ENCODE measurements around the gene RBM24.
"Not testable (repeated sequence)": the region's sequence is repeated elsewhere in the genome, so short reads cannot be mapped to it uniquely, and the experiment has no call there.

RBM24 gene

DNA sequence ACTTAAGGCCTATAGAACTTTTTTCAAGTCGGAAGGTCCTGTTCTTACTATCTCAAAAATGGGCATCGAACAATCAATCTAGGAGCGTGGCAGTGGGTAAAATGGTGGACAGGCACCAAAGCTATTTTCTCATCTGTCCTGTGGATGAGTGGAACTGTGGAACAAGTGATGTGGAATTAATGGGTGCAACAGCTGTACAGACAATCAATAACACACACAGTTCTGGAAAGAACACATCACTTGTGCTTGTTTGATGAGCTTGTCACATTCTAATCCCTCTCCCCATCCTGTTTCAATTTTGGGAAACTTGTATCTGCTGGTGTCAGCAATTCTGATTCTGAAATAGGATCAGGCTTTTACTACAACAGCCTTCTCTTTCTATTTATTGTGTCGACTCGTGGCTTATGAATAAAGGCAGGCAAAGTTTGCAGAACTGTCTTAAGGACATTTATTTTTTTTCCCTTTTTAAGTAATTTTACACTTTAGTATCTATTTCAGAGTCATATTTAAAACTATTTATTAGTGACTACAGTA, 11.5 kb downstream of the RBM24 start:
- no peak for DNase-seq

DNA sequence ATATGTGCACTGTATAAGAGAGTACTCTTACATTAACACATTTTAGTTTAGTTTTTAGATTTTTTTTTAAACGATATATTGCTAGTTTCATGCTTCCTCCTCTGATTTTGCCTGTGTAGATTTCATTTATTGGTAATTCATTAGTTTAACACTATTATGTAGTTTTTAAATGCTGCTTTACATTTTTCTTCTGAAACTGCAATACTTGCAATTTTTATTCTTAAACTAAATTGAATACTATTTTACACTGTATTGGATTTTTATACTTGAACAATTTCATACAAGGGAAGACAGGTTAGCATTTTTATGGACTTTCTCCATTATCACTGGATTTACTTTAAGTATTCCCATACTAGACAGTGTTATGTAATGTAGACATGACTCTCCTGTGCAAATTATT, 12.2 kb downstream of the RBM24 start:
- DNase-seq, result no peak

DNA sequence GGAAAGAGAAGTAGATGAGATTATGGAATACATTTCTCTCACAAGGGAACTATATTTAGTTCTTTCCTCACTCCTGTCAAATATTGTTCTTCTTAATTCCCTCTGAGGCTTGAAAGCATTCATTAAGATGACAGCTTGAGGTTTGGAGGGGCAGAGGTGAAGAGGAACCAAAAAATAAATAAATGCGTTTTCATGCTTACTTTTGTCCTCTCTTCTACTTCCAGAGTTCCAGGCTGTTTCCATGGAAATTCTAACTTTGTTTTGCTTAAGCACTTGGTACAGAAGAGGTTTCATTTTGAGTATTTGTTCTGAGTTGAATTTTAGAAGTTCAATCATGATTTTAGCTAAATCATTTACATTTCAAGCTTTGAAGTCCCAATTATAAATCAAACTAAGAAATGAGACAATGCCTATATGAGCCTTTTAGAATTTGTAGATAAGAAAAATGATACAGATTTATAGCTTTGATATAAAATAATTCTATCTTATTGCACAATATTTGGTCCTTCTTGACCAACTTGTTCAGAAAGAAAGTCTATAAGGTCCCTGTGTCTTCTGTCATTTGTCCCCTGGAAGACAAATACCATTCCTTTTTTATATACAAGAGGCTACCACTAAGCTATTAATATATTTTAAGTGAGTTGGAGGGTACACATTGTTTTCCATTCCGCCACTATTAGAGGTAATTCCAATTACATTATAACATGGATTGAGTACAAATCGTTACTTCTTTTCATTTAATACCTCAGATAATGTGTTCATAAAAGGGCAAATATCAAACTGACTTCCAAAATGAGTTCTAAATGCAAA, 16.3 kb downstream of the RBM24 start:
- DNase-seq, result no peak

DNA sequence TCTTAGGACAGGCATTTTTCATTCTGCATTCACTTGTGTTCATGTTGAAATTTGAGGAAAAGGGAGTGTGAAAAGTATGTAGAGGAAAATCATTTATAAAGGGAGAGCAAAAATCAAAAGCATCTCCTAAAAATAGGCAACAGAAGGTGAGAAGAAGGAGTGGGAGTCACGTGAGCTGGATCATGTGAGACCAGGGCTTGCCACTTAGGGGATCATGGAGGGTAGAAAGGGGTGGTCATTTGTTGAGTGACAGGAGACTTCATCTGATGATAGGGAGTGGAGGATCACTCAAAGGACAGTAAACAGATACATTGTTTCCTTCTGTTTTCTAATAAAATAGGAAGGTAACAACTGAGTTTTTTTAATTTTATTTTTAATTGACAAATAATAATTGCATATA, 17.1 kb downstream of the RBM24 start:
- DNase-seq, result no peak

DNA sequence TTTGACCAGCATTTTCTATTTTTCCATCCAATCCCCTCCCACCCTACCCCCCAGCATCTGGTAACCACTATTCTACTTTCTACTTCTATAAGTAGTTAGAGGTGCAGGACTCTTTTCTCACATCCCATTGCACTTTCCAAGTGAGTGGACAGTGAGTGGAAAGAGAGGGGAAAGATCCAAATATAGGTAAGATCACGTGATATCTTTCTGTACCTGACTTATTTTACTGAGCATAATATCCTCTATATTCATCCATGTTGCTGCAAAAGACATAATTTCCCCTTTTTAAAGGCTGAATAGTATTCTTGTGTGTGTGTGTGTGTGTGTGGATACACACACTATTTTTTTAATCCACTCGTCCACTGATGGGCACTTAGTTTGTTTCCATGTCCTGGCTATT, 18.1 kb downstream of the RBM24 start:
- no peak for DNase-seq

DNA sequence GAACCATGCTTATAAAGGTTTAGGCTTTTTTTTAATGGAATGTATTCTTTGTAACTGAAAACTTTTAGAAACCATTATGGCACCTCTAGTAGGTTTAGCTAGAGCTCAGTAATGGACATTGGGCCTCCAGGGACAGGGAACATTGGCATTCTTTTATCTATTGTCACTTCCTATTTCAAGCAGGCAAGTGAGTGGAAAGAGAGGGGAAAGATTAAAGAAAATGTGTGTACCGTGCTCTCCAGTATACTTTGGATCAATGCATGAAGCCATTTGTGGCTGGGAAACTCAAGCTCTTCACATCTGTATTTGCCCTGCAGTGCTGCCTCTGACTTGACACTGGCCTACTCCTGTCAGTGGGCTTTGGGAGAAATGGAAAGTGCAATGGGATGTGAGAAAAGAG, 18.6 kb downstream of the RBM24 start:
- no peak for DNase-seq

DNA sequence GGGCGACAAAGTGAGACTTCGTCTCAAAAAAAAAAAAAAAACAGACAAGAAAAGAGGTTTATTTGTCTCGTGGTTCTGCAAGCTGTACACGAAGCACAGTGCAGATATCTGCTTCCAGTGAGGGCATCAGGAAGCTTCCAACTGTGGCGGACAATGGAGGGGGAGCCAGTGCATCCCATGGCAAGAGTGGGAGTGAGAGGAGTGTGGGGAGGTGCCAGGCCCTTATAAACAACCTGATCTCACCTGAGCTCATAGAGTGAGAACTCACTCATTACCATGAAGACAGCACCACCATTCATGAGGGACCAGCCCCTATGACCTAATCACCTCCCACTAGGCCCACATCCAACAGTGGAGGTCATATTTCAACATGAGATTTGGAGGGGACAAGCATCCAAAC, 19.5 kb downstream of the RBM24 start:
- no peak for DNase-seq

DNA sequence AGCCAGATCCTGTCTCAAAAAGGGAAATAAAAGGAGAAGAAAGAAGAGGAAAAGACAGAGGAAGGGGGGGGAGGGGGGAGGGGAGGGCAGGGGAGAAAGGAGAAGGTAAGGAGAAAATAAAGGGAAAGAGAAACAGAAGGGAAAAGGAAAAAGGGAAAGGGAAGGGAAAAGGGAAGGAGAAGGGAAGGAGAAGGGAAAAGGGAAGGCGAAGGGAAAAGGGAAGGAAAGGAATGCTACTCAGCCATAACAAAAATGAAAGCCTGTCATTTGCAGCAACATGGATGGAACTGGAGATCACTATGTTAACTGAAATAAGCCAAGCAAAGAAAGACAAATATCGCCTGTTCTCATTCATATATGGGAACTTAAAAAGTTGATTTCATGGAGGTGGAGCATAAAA, 22.3 kb downstream of the RBM24 start:
- DNase-seq, result no peak

DNA sequence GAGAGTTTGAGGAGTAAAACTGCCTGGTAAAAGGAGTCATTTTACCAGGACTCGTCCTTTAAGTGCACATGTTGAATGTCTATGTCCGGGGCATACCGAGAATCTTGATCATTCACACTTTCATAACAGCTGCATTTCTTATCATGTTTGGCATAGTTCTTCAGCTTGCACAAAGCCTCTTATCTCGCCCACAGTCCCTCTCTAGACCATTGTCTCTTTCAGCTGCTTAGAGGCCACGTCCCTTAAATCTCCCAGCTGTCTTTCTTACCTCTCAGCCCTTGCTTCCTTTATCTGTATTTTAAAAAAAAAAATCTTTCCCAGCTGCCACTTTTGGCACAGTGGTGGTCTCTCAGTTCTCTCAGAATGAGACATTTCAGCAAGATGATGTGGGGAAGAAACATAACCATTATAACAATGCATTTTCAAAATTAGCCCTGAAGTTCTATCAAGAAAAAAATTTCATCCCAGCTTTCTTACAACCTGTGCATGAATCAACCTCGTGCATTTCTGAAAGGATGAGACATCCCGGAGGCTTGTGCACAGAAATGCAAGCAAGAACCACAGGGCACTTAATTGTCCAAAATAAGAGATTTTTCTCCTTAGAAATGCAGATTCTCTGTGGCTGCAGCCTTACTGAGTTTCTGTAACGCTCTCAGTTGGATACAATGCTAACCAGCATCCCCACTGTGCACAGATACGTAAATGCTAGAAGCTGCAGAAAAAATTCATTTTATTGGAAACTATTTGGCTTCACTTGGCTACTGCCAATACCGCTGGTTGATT, 24.2 kb downstream of the RBM24 start:
- DNase-seq, result no peak

DNA sequence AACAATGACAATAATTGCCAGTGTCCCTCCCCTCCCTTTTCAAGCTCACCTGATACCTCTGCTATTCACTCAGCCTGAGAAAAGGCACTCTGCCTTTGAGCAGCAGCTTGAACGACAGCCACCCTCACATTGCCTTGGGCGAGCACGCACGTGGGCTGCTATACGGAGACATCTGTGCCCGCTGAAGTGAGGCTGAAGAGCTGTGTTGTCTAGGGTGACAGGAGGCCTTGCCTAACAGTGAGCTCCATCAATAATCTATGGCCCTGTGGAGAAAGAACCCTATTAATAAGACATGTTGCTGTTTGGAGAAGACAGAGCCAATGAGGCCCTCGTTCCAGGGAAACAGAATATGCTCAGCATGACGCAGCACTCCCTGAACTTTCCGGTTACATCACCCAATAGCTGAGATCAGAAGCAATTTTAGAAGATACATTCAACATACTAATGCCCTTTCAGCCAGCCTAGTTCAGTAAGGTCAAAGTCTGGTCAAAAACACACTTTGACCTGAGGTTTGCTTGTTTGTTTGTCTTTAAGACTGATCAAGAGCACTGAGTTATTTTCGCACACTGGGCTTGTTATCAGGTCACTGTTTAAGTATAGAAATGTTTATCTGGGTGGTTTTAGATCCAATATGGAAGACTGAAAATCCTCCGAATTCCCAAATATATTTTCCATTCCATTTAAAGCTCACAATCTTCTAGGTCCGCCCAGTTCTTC, 30.6 kb downstream of the RBM24 start:
- DNase-seq, result no peak

DNA sequence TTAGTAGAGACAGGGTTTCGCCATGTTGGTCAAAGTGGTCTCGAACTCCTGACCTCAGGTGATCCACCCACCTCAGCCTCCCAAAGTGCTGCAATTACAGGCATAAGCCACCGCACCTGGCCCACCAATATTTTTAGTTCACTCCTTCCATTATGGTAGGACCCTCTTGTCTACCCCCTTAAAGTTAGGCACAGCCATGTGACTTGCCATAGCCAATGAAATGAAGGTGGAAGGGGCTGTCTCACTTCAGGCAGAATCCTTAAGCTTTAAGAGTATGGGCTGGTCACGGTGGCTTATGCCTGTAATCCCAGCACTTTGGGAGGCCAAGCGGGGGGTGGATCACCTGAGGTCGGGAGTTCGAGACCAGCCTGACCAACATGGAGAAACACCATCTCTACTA, 32.1 kb downstream of the RBM24 start:
- not testable (repeated sequence) for DNase-seq

DNA sequence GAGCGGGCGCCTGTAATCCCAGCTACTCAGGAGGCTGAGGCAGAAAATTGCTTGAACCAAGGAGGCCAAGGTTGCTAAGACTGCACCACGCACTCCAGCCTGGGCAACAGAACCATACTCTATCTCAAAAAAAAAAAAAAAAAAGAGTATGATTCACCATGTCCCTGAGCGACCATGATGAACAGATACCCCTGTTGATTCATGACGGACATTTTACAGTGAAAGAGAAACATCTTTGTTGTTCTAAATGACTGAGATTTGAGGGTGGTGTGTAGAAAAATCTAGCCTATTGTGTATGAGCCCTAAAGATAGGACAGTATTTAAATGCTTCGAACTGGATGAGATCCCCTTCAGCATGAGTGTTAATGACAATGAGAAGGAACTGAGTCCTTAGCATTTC, 32.8 kb downstream of the RBM24 start:
- DNase-seq, result no peak

DNA sequence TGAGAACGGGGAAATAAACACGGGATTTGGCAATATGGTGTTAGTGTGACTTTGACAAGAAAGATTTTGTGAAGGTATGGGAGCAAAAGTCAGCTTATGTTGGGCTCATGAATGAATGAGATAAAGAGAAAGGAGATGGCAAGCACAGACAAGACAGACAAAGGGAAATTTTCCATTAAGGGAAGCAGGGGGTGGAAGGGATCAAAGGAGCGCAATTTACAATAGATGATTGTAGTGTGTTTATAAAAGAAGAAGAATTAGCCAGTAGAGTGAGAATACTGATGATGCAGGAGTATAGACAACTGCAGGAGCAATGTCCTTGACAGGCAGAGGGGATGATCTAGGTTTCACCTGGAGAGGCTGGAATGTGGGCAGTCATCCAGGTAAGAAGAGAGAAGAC, 34.1 kb downstream of the RBM24 start:
- DNase-seq, result no peak

DNA sequence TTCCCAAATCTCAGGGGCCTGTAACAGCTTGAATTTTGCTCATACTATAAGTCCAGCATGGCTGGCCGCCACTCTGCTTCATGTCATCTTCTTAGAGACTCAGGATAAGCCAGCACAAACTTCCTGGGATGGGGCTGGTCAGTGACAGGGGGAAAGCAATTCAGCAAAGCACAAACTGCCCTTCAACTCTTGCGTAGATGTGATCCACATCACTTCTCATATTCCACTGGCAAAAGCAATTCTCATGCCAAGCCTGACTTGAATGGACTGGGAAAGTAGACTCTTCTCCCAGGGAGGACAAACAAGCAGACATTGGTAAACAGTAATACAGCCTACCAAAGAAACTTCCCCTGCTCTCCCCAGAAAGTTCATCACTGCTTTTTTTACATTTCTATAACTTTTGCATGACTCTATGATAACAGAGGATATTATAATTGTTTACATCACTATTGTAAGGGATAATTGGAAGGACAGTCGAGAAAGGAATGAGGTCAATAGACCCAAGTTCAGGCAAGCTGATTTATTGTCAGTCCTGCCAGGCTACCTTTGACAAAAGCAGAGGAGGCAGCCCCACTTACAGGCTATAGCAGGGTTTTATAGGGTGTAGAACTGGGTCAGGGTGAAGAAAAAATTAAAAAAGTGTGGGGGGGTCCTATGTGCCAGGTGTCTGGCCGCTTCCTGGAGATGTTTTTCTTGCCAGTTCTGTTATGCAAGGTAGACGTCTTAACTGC, 37.4 kb downstream of the RBM24 start:
- no peak for DNase-seq

DNA sequence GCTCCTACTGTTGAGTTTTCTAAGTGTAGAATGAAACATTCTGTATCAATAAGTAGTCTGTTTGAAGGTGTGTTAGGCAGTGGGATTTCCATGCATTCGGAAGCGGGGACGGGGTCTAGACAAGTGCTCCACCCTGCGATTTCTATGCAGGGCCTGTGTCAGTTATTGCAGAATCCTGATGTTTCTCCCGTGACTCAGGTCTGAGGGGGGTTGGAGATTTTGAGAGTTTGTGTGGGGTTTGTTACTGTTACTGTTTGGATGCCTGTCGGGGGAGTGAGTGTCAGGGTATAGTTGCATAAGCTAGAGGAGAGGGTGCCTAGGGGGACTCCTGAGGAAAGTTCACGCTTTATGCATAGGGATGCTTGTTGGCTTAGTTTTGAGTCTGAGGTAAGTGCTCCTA, 39.1 kb downstream of the RBM24 start:
- DNase-seq, result not testable (repeated sequence)

DNA sequence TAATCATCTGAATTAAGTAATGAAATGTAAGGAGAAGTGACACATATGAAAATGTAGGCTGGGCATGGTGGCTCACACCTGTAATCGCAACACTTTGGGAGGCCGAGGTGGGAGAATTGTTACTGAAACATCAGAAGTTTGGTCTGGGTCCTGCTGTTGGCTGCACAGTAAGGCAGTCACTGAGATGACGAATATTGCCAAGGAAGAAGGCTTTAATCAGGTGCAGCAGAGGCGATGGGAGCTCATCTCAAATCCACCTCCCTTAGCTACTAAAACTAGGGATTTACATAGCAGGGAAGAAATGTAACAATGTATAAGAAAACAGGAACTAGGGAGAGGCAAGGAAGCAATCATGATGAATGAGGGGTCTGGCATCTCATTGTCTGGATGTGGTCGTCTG, 50.1 kb downstream of the RBM24 start:
- DNase-seq, result no peak

DNA sequence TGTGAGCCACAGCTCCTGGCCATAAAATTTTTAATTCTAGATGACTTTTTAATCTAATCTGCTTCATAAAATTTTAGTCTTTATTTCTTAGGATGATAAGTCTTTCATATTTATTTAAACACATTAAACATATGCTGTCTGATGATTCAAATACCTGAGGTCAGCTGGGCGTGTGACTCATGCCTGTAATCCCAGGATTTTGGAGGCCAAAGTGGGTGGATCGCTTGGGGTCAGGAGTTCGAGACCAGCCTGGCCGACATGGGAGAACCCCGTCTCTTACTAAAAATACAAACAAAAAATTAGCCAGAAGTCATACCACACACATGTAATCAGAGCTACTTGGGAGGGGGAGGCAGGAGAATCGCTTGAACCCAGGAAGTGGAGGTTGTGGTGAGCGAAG, 53.1 kb downstream of the RBM24 start:
- DNase-seq, result no peak

DNA sequence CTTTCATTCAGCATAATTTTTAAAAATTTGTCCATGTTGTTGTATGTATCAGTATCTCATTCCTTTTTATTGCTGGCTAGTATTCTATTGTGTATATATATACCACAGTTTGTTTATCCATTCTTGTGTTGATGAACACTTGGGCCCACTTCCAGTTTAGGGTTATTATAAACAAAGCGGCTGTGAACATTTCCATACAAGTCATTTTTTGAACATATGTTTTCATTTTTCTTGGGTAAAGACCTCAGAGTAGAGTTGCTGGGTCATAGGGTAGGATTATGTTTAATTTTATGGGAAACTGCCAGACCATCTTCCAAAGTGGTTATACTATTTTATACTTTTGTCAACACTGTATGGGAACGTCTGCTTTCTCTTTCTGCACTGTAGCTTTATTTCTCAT, 55.3 kb downstream of the RBM24 start:
- DNase-seq, result no peak

DNA sequence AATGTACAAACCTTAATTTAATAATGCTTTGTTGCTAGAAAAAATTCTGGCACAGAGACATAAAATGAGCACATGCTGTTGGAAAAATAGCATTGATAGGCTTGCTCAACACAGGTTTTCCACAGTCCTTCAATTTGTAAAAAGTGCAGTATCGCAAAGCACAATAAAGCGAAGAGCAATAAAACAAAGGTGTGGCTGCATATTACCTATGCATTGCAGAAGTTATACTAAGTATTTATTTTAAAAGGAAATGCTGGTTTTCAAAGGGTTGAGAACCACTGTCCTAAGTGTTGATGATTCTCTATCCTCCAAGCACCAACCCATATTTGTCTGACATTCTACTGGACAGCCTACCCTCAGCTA, 58.1 kb downstream of the RBM24 start:
- no peak for DNase-seq

DNA sequence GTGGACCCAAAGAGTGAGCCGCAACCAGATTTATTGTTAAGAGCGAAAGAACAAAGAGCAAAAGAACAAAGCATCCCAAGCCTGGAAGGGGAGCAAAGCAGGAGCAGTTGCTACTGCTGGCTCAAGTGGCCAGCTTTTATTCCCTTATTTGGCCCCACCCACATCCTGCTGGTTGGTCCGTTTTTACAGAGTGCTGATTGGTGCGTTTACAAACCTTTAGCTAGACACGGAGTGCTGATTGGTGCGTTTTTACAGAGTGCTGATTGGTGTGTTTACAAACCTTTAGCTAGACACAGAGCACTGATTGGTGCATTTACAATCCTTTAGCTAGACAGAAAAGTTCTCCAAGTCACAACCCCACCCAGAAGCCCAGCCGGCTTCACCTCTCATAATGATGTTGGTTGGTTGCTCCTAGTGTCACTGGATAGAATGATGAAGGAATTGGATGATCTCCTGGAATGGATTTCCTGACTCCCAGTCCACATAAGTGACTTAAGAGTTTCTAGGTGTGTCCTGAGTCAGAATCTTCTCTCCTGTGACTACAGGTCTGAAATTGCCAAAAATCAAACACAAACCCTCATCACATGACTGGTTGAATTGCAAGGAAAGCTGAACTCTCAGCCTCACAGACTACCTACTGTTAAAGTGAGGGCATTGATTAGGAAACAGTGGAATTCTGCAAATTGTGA, 60.1 kb downstream of the RBM24 start:
- no peak for DNase-seq

DNA sequence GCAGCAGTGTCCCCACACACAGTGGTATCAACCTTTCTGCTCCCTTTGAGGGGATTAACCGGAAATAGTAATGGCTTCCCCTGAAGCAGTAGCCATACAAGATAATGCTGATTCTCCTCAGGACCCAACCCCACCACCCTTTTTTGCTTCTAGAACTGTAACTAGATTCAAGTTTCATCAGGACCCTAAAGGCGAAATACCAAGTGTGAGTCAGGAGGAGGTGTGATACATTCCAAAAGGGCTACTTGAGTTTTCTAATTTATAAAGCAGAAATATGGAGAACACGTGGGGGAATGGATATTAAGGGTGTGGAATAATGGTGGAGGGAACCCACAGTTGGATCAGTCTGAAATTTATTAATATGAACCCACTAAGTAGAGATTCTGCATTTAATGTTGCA, 60.7 kb downstream of the RBM24 start:
- no peak for DNase-seq

DNA sequence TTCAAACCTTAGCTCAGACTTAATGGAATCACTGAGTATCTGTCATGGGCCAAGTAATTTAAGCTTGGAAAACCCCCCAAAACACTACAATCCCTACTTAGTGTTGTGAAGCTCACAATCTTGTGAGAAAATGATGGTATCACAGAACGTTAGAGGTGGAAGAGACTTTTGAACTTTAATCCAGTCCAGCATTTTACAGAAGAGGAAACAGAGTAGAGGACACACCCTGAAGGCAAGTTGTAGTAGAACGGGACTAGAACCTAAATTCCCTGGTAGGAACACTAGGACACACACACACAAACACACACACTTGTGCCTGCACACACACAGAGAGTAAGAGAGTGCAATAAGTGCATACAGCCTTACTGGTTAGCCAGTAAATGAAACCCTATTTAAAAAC, 62.1 kb downstream of the RBM24 start:
- DNase-seq, result no peak
